SH-SY5Y (cell line): ENCODE results near the gene STK40.

Source experiments
- GATA2 ChIP-seq: IDR thresholded peaks from 2 replicates; pipeline ENCODE4 v1.6.1; 2011; ENCODE audit warnings: mild to moderate bottlenecking, low read depth, low read length
- GATA3 ChIP-seq: IDR thresholded peaks from 2 replicates; pipeline ENCODE4 v1.6.1; 2011; ENCODE audit warnings: low read depth, mild to moderate bottlenecking, low read length, moderate library complexity

- no peak for TF ChIP-seq GATA3
- TF ChIP-seq GATA2, result no peak
Observed at GRCh38 chr1:36322786-36323635, 62.7 kb downstream of the STK40 start.
